Measurements from ENCODE around the gene TMEM106C. TPM values are rescaled to one million over a fixed set of nuclear protein-coding genes. Genes with fewer than 3 reads are reported as not detected.

TMEM106C gene
- total RNA-seq, 3 donors from 2014 or later (not counting 1 experiment from before 2014, with no cell fraction given): 19.1 to 26.2 (median 22.5) TPM

DNA sequence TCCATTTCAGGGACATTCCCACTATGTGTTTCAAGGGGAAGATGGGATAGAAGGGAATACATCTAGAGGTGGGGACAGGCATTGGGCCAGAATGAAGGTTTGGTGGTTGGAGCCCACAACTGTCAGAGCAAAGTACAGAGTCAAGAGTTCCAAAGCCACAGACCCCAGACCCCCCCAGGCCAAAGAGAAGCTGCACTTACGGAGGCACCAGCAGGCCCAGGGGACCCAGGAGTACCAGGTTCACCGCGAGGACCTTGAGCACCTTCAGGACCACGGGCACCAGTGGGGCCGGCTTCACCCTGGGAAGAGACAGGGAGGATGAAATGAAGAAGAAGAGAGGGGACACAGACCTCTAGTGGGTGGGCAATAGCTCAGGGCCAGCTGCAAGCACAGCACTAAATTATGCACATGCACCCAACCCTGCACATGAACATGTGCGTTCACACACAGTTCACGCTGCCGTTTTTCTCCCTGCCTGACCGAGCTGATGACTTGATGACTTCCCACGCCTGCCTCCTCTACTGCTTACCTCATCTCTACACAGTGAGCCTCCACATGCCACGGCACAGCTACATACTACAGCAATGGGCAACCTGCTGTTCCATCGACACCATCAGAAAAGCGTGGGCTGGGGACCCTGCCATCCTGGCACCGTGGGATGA is 24.1 kb downstream of the TMEM106C start:
- intact Hi-C loops (cut with micrococcal nuclease): no loop called here
- Histone ChIP-seq H3K27me3 (ENCODE audit: control insufficient read depth, insufficient read depth, low read length) (peaks cover 5% of the 10 kb centered on the region), H3K36me3 (ENCODE audit: control insufficient read depth, insufficient read depth, low read length) (no peaks in the 10 kb centered on the region), H3K27ac (ENCODE audit: low read length) (no peak overlapping the region), H3K4me1 (ENCODE audit: control insufficient read depth, insufficient read depth, low read length) (peaks cover 23% of the 10 kb centered on the region), H3K4me3 (ENCODE audit: low read length) (no peak overlapping the region), H3K9me3 (ENCODE audit: control insufficient read depth, insufficient read depth, low read length) (no peaks in the 10 kb centered on the region)
- Mint-ChIP-seq H3K4me1 (peaks cover 16 to 18% of the 10 kb centered on the region in 2 donors), H3K36me3 (no peaks in the 10 kb centered on the region), H3K27me3 (ENCODE audit: low read depth in 2 of 2) (peaks cover 16 to 17% of the 10 kb centered on the region in 2 donors), H3K9me3 (no peaks in the 10 kb centered on the region), H3K27ac (no peak overlapping the region), H3K4me3 (no peak overlapping the region)
- ATAC-seq (no peak), DNase-seq (no peak)
- TF ChIP-seq, protein P1, sequence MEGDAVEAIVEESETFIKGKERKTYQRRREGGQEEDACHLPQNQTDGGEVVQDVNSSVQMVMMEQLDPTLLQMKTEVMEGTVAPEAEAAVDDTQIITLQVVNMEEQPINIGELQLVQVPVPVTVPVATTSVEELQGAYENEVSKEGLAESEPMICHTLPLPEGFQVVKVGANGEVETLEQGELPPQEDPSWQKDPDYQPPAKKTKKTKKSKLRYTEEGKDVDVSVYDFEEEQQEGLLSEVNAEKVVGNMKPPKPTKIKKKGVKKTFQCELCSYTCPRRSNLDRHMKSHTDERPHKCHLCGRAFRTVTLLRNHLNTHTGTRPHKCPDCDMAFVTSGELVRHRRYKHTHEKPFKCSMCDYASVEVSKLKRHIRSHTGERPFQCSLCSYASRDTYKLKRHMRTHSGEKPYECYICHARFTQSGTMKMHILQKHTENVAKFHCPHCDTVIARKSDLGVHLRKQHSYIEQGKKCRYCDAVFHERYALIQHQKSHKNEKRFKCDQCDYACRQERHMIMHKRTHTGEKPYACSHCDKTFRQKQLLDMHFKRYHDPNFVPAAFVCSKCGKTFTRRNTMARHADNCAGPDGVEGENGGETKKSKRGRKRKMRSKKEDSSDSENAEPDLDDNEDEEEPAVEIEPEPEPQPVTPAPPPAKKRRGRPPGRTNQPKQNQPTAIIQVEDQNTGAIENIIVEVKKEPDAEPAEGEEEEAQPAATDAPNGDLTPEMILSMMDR (IDR thresholded peaks at IDR 0.05): no peak
- 88% methylated on average over 14 of the region's 14 CpGs for WGBS (ENCODE audit: insufficient coverage)

DNA sequence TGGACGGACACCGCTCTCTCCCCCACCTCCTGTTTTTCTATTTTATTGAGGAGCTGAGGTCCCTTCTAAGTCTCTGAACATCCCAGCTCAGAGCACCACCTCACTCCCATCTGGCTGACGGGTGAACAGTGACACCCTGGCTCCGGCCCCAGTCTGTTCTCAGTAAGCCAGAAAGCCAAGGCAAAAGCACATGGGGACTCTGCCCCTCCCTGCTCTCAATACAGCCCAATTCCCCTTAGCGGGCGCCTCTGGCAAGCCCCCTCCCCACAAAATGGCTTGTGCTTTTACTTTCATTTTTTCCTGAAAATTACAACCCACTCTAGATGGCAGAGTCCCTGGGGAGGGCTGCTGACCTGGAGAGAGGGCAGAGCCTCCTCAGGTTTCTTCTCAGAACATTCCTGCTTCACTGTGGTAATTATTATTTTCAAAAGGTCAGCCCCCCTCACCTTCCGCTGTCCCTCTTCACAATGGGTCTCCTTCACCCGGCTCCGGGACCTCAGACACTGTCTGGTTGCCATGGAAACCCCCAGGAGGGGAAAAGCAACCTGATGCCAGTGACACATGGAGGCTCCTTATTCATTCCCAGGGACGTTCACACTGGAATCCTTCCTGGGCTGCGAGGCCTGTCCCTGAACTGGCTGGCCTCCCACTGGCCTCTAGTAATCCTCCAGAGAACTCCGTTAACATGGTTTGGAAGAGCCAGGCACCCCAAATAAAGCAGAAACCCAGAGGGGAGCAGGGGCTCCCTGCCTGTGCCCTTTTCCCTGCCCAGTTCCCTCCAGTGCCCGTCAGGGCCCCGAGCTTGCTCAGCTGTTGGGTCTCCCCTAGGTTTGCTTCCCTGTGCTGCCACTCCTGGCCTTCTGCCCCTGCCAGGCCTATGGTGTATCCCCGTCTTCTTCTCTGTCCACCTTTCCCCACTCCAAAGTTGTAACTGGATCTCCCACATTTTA is 25.0 kb downstream of the TMEM106C start:
- DNase-seq: no peak
- H3K4me3 ChIP-seq (ENCODE audit: low read length): no peak overlapping the region
- H3K36me3 Mint-ChIP-seq: no peaks in the 10 kb centered on the region
- no peak overlapping the region for H3K27ac ChIP-seq (ENCODE audit: low read length)
- H3K4me1 Mint-ChIP-seq: peaks cover 16 to 18% of the 10 kb centered on the region in 2 donors
- H3K9me3 Mint-ChIP-seq: no peaks in the 10 kb centered on the region
- intact Hi-C loops (cut with micrococcal nuclease): no loop called here
- no peak for ATAC-seq
- peaks cover 23% of the 10 kb centered on the region for H3K4me1 ChIP-seq (ENCODE audit: control insufficient read depth, insufficient read depth, low read length)
- H3K27ac Mint-ChIP-seq: no peak overlapping the region
- TF ChIP-seq, protein P1 (IDR thresholded peaks at IDR 0.05): no peak
- peaks cover 16 to 17% of the 10 kb centered on the region in 2 donors for H3K27me3 Mint-ChIP-seq (ENCODE audit: low read depth in 2 of 2)
- 94% methylated on average over 15 of the region's 15 CpGs for WGBS (ENCODE audit: insufficient coverage)
- peaks cover 5% of the 10 kb centered on the region for H3K27me3 ChIP-seq (ENCODE audit: control insufficient read depth, insufficient read depth, low read length)
- no peaks in the 10 kb centered on the region for H3K9me3 ChIP-seq (ENCODE audit: control insufficient read depth, insufficient read depth, low read length)
- H3K4me3 Mint-ChIP-seq: no peak overlapping the region
- H3K36me3 ChIP-seq (ENCODE audit: control insufficient read depth, insufficient read depth, low read length): no peaks in the 10 kb centered on the region

DNA sequence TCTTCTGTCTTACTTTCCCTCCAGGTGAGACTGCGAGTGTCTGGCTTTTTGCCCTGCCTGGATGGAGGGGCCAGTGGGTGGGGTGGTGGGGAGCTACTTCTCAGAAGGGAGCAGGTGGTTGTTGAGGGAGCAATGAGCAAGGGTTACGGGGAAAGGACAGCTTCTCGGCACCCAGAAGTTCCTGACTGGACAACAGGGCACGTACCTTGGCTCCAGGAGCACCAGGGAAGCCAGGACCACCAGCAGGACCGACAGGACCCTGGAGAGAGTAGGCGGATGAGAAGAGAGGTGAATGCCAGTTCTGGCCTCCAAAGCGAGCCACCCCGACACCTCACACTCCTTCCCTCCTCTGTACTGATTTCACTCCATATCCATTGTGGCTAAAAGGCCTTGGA is 25.6 kb downstream of the TMEM106C start:
- WGBS (ENCODE audit: insufficient coverage): over 99% methylated on average over 7 of the region's 8 CpGs
- H3K4me3 ChIP-seq (ENCODE audit: low read length): no peak overlapping the region
- no peaks in the 10 kb centered on the region for H3K36me3 ChIP-seq (ENCODE audit: control insufficient read depth, insufficient read depth, low read length)
- peaks cover 5% of the 10 kb centered on the region for H3K27me3 ChIP-seq (ENCODE audit: control insufficient read depth, insufficient read depth, low read length)
- Mint-ChIP-seq H3K27ac (no peak overlapping the region), H3K9me3 (no peaks in the 10 kb centered on the region), H3K4me1 (peaks cover 16 to 18% of the 10 kb centered on the region in 2 donors), H3K4me3 (no peak overlapping the region), H3K36me3 (no peaks in the 10 kb centered on the region), H3K27me3 (ENCODE audit: low read depth in 2 of 2) (peaks cover 16 to 20% of the 10 kb centered on the region in 2 donors)
- peaks cover 23% of the 10 kb centered on the region for H3K4me1 ChIP-seq (ENCODE audit: control insufficient read depth, insufficient read depth, low read length)
- DNase-seq (no peak), ATAC-seq (no peak)
- H3K9me3 ChIP-seq (ENCODE audit: control insufficient read depth, insufficient read depth, low read length): no peaks in the 10 kb centered on the region
- H3K27ac ChIP-seq (ENCODE audit: low read length): no peak overlapping the region
- TF ChIP-seq, protein P1 (IDR thresholded peaks at IDR 0.05): no peak
- intact Hi-C loops (cut with micrococcal nuclease): no loop called here
